NCI-H69 (cell line): ENCODE measurements around the gene CMYA5.
"Not testable (repeated sequence)": the region's sequence is repeated elsewhere in the genome, so short reads cannot be mapped to it uniquely, and the experiment has no call there.

Experiments used
- DNase-seq: peaks from one replicate; lab custom pipeline; 2025; lab: John Stamatoyannopoulos, UW

The CMYA5 gene

DNA sequence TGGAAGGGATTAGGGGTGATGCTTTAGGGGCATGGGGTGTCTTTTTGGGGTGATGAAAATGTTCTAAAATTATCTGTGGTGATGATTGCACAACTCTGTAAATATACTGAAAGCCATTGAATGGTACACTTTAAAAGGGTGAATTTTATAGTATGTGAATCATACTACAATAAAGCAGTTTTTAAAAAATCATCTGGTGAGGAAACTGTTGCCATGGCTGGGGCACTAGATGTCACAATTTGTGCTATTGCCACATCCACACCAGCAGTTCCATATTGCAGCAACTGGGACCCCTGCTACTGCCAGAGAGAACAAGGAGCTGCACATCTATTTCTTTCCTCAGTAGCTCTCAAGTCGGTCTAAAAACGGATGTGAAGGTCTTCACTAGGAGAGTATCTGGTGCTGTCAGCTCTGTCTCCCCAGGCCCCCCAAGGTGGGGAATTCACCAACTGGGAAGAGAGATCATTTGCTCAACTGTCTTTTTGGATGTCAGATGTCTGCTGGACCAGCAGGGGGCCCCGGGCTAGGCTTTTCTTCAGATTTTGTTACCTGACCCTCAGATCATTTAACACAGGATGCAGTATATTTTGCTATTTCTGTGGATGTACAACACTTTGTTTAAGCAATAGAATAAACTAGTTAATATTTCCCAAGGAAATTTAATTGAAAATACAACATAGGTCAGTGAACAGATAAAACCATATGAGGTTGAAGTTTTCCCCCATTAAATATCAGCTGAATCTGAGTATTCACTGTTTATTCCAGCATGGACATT, 13.2 kb downstream of the CMYA5 start:
- DNase-seq, result peak; percentile 33

DNA sequence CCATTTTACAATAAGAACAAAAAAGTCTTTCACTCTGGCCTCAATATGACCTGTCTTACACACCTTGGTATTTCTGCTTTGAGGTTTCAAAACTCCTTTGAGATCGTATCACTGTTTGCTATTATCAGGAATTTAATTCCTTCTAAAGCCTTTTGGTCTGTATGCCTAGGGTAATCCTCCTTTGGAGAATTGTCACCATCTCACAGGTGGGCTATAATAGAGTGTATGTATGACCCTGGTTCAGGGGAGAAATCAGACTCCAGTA, 13.7 kb downstream of the CMYA5 start:
- no peak for DNase-seq

GRCh38 chr5:79704553-79704952, 14.9 kb downstream of the CMYA5 start:
- no peak for DNase-seq

GRCh38 chr5:79705632-79706031, 16.0 kb downstream of the CMYA5 start:
- no peak for DNase-seq

GRCh38 chr5:79706317-79706716, 16.7 kb downstream of the CMYA5 start:
- DNase-seq, result not testable (repeated sequence)

DNA sequence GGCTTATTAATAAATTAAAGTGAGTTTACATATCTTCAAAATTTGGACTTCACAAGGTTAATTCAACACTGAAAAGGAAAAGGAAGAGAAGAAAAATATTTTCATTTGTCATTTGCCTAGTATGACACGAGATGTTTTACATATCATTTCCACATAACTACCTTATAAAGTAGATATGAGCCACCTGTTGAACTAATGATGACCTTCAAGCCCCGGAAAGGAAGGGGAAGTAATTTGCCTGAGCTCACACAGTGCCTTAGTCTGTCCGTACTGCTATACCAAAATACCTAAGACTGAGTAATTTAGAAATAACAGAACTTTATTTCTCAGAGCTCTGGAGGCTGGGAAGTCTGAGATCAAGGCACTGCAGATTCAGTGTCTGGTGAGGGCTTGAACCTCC, 17.9 kb downstream of the CMYA5 start:
- no peak for DNase-seq

GRCh38 chr5:79712741-79713140, 23.1 kb downstream of the CMYA5 start:
- DNase-seq, result no peak

- DNase-seq, result no peak
Measured at GRCh38 chr5:79713727-79714126, 24.1 kb downstream of the CMYA5 start.

DNA sequence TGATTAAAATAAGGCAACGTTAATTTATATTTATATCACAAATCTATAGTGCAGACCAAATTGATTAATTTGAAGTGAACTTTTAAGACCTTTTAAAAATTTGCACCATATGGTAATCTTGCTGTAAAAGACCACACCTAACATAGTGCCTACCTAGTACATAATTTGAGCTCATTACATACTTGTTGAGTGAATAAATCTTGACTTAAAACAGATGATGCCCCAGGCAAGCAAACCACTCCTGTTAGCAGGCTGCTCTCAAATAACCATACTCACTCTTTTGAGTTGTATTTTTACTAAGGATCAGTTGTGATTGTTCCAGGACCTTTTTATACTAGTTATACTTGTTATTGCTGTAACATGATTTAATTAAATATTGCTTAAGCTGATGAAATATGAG, 27.2 kb downstream of the CMYA5 start:
- DNase-seq, result no peak

GRCh38 chr5:79720096-79720495, 30.5 kb downstream of the CMYA5 start:
- no peak for DNase-seq

DNA sequence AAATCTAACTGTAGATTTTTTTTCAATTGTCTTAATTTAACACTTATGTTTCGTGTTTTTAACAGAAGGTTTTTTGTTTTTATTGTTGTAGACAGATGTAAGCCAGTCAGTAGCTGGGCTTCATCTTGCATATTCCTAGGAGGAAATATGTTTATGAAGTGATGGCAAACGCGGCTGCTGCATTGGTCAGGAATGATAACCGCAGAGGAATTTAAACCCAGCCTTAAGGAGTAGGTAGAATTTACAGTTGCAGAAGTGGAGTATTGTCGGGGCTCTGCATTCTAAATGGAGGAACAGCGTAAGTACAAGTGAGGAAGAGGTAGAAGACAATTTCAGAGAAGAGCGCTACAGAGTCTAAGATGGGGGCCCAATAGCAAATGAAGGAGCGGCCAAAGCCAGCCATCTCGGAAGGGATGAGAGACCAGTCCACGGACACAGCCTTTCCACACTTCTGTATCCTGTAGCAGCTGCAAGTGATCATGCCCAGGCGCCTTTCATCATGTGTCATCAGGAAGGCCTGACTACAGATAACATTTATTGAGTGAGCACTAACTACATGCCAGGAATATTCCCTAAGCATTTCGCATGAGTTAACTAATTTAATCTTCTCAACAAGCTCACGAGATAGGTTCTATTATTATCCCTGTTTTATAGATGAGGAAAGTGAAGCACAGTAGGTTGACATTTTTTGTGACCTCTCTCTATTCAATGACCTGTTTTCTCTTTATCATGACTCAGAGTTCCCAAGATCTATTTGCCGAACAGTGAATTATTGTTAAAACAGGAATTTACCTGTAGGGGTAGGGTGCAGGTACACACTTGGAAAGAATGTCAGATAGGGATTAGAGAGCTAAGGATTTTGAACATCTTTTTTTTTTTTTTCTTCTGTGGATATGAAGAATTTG, 38.1 kb downstream of the CMYA5 start:
- DNase-seq, result no peak

GRCh38 chr5:79728396-79728795, 38.8 kb downstream of the CMYA5 start:
- no peak for DNase-seq

GRCh38 chr5:79729679-79730078, 40.0 kb downstream of the CMYA5 start:
- DNase-seq, result no peak

DNA sequence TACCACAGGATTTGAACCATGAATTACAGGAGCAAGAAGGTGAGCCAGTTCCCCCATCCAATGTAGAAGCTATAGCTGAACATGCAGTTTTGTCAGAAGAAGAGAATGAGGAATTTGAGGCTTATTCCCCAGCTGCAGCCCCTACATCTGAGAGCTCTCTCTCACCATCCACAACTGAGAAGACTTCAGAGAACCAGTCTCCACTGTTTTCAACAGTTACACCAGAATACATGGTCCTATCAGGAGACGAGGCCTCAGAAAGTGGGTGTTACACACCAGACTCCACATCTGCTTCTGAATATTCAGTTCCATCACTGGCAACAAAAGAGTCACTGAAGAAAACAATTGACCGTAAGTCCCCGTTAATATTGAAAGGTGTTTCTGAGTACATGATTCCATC, 40.9 kb downstream of the CMYA5 start:
- DNase-seq, result no peak

- no peak for DNase-seq
Measured at GRCh38 chr5:79731775-79732174, 42.1 kb downstream of the CMYA5 start.

DNA sequence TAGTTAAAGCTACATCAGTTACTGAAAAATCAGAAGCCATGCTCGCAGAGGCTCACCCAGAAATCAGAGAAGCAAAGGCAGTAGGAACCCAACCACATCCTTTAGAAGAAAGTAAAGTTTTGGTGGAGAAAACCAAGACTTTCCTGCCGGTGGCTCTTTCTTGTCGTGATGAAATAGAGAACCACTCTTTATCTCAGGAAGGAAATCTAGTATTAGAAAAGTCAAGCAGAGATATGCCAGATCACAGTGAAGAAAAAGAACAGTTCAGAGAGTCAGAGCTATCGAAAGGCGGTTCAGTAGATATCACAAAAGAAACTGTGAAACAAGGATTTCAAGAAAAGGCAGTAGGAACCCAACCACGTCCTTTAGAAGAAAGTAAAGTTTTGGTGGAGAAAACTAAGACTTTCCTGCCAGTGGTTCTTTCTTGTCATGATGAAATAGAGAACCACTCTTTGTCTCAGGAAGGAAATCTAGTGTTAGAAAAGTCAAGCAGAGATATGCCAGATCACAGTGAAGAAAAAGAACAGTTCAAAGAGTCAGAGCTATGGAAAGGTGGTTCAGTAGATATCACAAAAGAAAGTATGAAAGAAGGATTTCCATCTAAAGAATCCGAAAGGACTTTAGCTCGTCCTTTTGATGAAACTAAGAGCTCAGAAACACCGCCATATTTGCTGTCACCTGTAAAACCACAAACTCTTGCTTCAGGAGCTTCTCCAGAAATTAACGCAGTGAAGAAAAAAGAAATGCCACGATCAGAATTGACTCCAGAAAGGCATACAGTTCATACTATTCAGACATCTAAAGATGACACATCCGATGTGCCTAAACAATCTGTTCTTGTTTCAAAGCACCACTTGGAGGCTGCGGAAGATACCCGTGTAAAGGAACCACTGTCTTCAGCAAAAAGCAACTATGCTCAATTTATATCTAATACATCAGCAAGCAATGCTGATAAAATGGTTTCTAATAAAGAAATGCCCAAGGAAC, 47.2 kb downstream of the CMYA5 start:
- DNase-seq, result no peak

GRCh38 chr5:79738349-79738748, 48.7 kb downstream of the CMYA5 start:
- DNase-seq, result no peak

GRCh38 chr5:79742549-79743136, 53.0 kb downstream of the CMYA5 start:
- no peak for DNase-seq

GRCh38 chr5:79743846-79744605, 54.4 kb downstream of the CMYA5 start:
- DNase-seq, result no peak

- no peak for DNase-seq
Measured at GRCh38 chr5:79745255-79745654, 55.6 kb downstream of the CMYA5 start.
